Right lobe of liver (tissue), 6 donors: ENCODE results near the gene KRTAP17-1. TPM values are rescaled to one million over a fixed set of nuclear protein-coding genes. Genes with fewer than 3 reads are reported as not detected.
"Not testable (repeated sequence)": the region's sequence is repeated elsewhere in the genome, so short reads cannot be mapped to it uniquely, and the experiment has no call there.

Experiments used
- ATAC-seq, 4 donors: fragments of 200-7000 bp; cut with Tn5 transposase; one replicate each; pipeline ENCODE4 v1.9.1; 2020; ENCODE audit warnings: mild to moderate bottlenecking in 4 of 4, moderate library complexity in 4 of 4
- DNase-seq, 3 donors: peaks; one replicate each; pipeline ENCODE4 v3.0.0-alpha.2; 2020
- H3K27ac ChIP-seq, 3 donors: fragments of 200-600 bp; one replicate each; pipeline ENCODE4 v1.8.0; 2022
- H3K27me3 ChIP-seq, 2 donors: fragments of 200-600 bp; one replicate each; pipeline ENCODE4 v1.8.0; 2022
- H3K36me3 ChIP-seq, 4 donors: fragments of 200-600 bp; sonication (generic) in 1 of 4; one replicate each; pipeline versions ENCODE4 v1.5.1 to v1.8.0; 2017 to 2022; ENCODE audit warnings: control low read depth in 1 of 4
- H3K4me1 ChIP-seq, 4 donors: fragments of 200-600 bp; sonication (generic) in 1 of 4; one replicate each; pipeline versions ENCODE4 v1.5.1 to v1.8.0; 2017 to 2022; ENCODE audit warnings: control low read depth in 1 of 4
- H3K4me3 ChIP-seq, 3 donors: fragments of 200-600 bp; one replicate each; pipeline ENCODE4 v1.8.0; 2022
- H3K9me3 ChIP-seq, 4 donors: fragments of 200-600 bp; sonication (generic) in 1 of 4; one replicate each; pipeline versions ENCODE4 v1.5.1 to v1.8.0; 2017 to 2022; ENCODE audit warnings: control low read depth in 1 of 4
- POLR2A ChIP-seq: fragments of 450-650 bp; IDR thresholded peaks from one replicate; pipeline ENCODE4 v1.6.1; 2017; ENCODE audit warnings: antibody characterized with exemption, mild to moderate bottlenecking
- WGBS: methylation state at CpG from one replicate; pipeline ENCODE4 v1.1.6; 2018; ENCODE audit warnings: low coverage, low lambda C conversion rate; ENCODE audit not compliant: insufficient coverage; ENCODE audit errors: missing lambda C conversion rate; 5-methylcytosine and 5-hydroxymethylcytosine counted together
- intact Hi-C, 2 donors: fragments of 100-400 bp; cut with DNase I; formaldehyde crosslinking; loops; one replicate each; pipeline versions ENCODE4 v1.11.2 to v1.14.1; 2022
- total RNA-seq, 6 experiments: library from RNA; depleted of rRNA in 2 of 6; stranded (reverse); fragments of >200 nt in 2 of 6; fragmentation: NEBNext Ultra II Directional in 3 of 6; extraction: Animal tissue kit (Norgen Biotek cat#: 25700) in 3 of 6; gene quantifications; one replicate each; pipeline versions ENCODE4 v1.1.0 to v1.2.4, GENCODE V29; 2016 to 2023
- TF ChIP-seq, protein P1 (sequence below), 4 donors: fragments of 200-600 bp in 3 of 4; fragments of 450-650 bp in 1 of 4; IDR thresholded peaks; one replicate each; pipeline versions ENCODE4 v1.5.1 to v1.8.0; 2016 to 2022; ENCODE audit warnings: antibody characterized with exemption in 4 of 4, mild to moderate bottlenecking in 2 of 4
- donor health status: DM: no; HTN: yes; CAD: no.
- donor health status: DM: no; HTN: no; CAD: no.
- donor health status: DM: no; HTN: no; CAD: no.
- donor health status: DM: no; HTN: yes; CAD: no.
- donor health status: DM: no; HTN: yes; CAD: no.

Gene KRTAP17-1
- total RNA-seq, 6 experiments from 2014 or later = not detected

DNA sequence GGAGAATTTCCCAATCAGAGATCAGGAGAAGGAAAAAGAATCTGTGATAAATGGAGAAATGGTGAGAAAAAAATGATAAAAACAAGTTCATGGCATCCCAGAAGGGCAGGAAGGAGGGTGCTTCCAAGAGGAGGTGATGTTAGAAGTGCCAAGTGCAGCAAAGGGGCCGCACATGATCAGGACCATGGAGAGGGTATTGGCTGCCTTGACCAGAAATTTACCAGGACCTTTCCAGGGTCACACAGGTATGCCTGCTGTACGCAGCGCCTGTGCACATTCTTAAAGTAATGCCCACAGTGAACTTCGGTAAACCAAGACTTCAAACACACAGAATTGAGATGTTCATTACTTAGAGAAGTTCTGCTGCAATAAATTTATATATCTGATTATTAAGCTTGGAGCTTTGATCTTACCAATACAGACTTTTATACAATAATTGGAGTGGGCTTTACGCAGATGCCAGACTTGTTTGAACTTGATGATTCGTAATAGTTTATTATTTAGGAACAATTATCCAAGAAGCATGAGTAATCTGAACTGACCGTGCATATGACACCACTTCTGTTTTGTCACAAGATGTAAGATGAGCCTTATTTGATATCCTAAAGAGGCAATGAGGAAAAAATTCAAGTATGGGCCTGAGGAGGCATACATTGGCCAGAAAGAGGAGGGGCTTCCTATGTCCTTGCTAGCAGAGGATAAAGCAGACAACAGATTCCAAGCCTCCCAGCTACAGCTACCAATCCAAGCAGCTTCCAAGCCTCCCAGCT, 37.3 kb upstream of the KRTAP17-1 start:
- ATAC-seq (no peak), DNase-seq (no peak)
- H3K36me3 ChIP-seq = no peaks in the 10 kb centered on the region
- intact Hi-C loops = no loop called here
- no peak overlapping the region for H3K4me3 ChIP-seq
- H3K27me3 ChIP-seq = no peaks in the 10 kb centered on the region
- H3K9me3 ChIP-seq = no peaks in the 10 kb centered on the region
- TF ChIP-seq POLR2A = no peak
- TF ChIP-seq, protein P1, sequence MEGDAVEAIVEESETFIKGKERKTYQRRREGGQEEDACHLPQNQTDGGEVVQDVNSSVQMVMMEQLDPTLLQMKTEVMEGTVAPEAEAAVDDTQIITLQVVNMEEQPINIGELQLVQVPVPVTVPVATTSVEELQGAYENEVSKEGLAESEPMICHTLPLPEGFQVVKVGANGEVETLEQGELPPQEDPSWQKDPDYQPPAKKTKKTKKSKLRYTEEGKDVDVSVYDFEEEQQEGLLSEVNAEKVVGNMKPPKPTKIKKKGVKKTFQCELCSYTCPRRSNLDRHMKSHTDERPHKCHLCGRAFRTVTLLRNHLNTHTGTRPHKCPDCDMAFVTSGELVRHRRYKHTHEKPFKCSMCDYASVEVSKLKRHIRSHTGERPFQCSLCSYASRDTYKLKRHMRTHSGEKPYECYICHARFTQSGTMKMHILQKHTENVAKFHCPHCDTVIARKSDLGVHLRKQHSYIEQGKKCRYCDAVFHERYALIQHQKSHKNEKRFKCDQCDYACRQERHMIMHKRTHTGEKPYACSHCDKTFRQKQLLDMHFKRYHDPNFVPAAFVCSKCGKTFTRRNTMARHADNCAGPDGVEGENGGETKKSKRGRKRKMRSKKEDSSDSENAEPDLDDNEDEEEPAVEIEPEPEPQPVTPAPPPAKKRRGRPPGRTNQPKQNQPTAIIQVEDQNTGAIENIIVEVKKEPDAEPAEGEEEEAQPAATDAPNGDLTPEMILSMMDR (IDR thresholded peaks at IDR 0.05) = no peak
- H3K27ac ChIP-seq = no peak overlapping the region
- no peaks in the 10 kb centered on the region for H3K4me1 ChIP-seq
- 50% methylated on average over 4 of the region's 7 CpGs for WGBS

- ATAC-seq (no peak), DNase-seq (no peak)
- Histone ChIP-seq H3K4me1 (no peaks in the 10 kb centered on the region), H3K27ac (no peak overlapping the region), H3K36me3 (no peaks in the 10 kb centered on the region), H3K4me3 (no peak overlapping the region), H3K27me3 (no peaks in the 10 kb centered on the region), H3K9me3 (no peaks in the 10 kb centered on the region)
- intact Hi-C loops = no loop called here
- TF ChIP-seq, protein P1 (IDR thresholded peaks at IDR 0.05) = no peak
- no peak for TF ChIP-seq POLR2A
- WGBS = 63% methylated on average over 2 of the region's 2 CpGs
Measured at GRCh38 chr17:41351177-41351576, 35.7 kb upstream of the KRTAP17-1 start.

DNA sequence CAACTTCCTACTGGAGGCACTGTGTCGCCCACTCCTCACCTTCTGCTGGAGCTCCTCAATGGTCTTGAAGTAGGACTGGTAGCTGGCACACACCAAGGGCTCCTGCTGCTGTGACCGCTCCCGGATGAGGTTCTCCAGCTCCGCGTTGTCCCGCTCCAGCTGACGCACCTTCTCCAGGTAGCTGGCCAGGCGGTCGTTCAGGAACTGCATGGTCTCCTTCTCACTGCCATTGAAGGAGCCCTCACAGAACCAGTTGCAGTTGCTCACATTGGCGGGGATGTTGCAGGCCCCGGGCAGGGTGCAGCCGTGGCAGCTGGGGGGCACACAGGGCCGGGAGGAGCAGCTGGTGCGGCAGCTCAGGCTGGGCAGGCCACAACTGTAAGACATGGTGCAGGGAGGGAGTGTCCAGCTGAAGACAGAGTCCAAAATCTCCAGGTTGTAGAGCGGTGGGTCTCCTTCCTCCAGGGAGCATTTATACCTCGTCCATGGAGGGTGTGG, 34.9 kb upstream of the KRTAP17-1 start, which contains the start of gene KRT33A:
TSS of gene KRT33A (minus strand) at position 448 of the 498 bp plus-strand sequence. CDS start at position 387, 61 bp downstream.
- H3K9me3 ChIP-seq, ATAC-seq, H3K4me1 ChIP-seq, DNase-seq, H3K36me3 ChIP-seq, H3K27me3 ChIP-seq, intact Hi-C loops, H3K27ac ChIP-seq, H3K4me3 ChIP-seq: not testable (repeated sequence)
- 60% methylated on average over 3 of the region's 16 CpGs for WGBS

GRCh38 chr17:41347869-41348760, 32.6 kb upstream of the KRTAP17-1 start:
- 64% methylated on average over 4 of the region's 7 CpGs for WGBS
- TF ChIP-seq, protein P1 (IDR thresholded peaks at IDR 0.05) = no peak
- TF ChIP-seq POLR2A = no peak
- no peak overlapping the region for H3K4me3 ChIP-seq
- no peak for ATAC-seq
- no peak for DNase-seq
- no peak overlapping the region for H3K27ac ChIP-seq
- no peaks in the 10 kb centered on the region for H3K4me1 ChIP-seq
- no peaks in the 10 kb centered on the region for H3K9me3 ChIP-seq
- intact Hi-C loops = no loop called here
- no peaks in the 10 kb centered on the region for H3K36me3 ChIP-seq
- no peaks in the 10 kb centered on the region for H3K27me3 ChIP-seq

DNA sequence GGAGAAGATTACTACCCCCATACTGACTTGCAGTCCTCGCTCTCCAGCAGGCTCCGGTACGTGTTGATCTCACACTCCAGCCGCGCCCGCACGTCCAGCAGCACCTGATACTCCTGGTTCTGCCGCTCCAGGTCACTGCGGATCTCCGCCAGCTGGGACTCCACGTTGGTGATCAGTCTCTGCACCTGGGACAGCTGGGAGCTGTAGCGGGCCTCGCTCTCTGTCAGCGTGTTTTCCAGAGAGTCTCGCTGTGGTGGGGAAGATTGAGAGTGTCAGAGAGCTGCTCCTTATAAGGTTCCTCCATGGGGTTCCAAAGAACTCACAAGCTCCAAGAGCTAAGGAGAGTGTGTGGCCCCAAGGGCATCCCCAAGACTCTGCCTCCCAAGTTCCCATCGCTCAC, 30.9 kb upstream of the KRTAP17-1 start:
- intact Hi-C loops, H3K27ac ChIP-seq: not testable (repeated sequence)

More for the DNA sequence above, 30.9 kb upstream of the KRTAP17-1 start:
- H3K4me3 ChIP-seq, ATAC-seq, H3K27me3 ChIP-seq, H3K9me3 ChIP-seq, DNase-seq, H3K4me1 ChIP-seq, H3K36me3 ChIP-seq: not testable (repeated sequence)
- 79% methylated on average over 8 of the region's 16 CpGs for WGBS
